HG02970 (cell line): Measurements from ENCODE around the gene PRX.

Experiments
- ATAC-seq: cut with Tn5 transposase; IDR thresholded peaks from one replicate; pipeline ENCODE4 v1.9.1; 2021; ENCODE audit warnings: mild to moderate bottlenecking, moderate library complexity, moderate number of reproducible peaks; ENCODE audit not compliant: unreplicated experiment, low FRiP score

PRX gene

GRCh38 chr19:40369797-40370196, 43.4 kb downstream of the PRX start:
- no peak for ATAC-seq

GRCh38 chr19:40367577-40368434, 45.4 kb downstream of the PRX start:
- no peak for ATAC-seq

GRCh38 chr19:40366697-40367561, 46.2 kb downstream of the PRX start:
- no peak for ATAC-seq

GRCh38 chr19:40365613-40366401, 47.4 kb downstream of the PRX start:
- ATAC-seq = no peak

GRCh38 chr19:40365010-40365409, 48.2 kb downstream of the PRX start:
- no peak for ATAC-seq

GRCh38 chr19:40363069-40363468, 50.1 kb downstream of the PRX start:
- no peak for ATAC-seq

GRCh38 chr19:40362160-40362559, 51.0 kb downstream of the PRX start:
- no peak for ATAC-seq

GRCh38 chr19:40360708-40361241, 52.4 kb downstream of the PRX start:
- no peak for ATAC-seq

- no peak for ATAC-seq
Observed at GRCh38 chr19:40360020-40360707, 53.0 kb downstream of the PRX start.

GRCh38 chr19:40358773-40359172, 54.4 kb downstream of the PRX start:
- no peak for ATAC-seq

- ATAC-seq = no peak
Observed at GRCh38 chr19:40357640-40358039, 55.5 kb downstream of the PRX start.

- ATAC-seq = no peak
Observed at GRCh38 chr19:40356681-40357595, 56.2 kb downstream of the PRX start.

- no peak for ATAC-seq
Observed at GRCh38 chr19:40355975-40356680, 57.0 kb downstream of the PRX start.

GRCh38 chr19:40348961-40349507, 64.1 kb downstream of the PRX start:
- ATAC-seq = no peak

GRCh38 chr19:40348125-40348913, 64.9 kb downstream of the PRX start, which contains the start of the genes C19orf47 and PLD3:
Gene C19orf47 (minus strand): TSS chr19:40348397. CDS start chr19:40341857, 6,540 bp downstream.
Gene PLD3 (plus strand): TSS chr19:40348695. CDS start chr19:40366484, 17,789 bp downstream.
- ATAC-seq = peak; percentile 97

- no peak for ATAC-seq
Observed at GRCh38 chr19:40344422-40344821, 68.8 kb downstream of the PRX start.
